Hepatocyte (in vitro differentiated cells): ENCODE results near the gene NUP133. TPM values are rescaled to one million over a fixed set of nuclear protein-coding genes. Genes with fewer than 3 reads are reported as not detected.
A peak's percentile ranks its signal among the peaks of the same experiment; 100 is the strongest.
"Not testable (repeated sequence)": the region's sequence is repeated elsewhere in the genome, so short reads cannot be mapped to it uniquely, and the experiment has no call there.

Experiments used
- DNase-seq: peaks from one replicate; pipeline ENCODE4 v3.0.0-alpha.2; 2016; ENCODE audit warnings: low spot score
- H2AFZ ChIP-seq: fragments of 200-600 bp; sonication (generic); 2 replicates; pipeline ENCODE4 v1.6.0; 2016; ENCODE audit warnings: antibody characterized with exemption, mild to moderate bottlenecking
- H3K27ac ChIP-seq: fragments of 200-600 bp; sonication (generic); 2 replicates; pipeline ENCODE4 v1.5.1; 2016; ENCODE audit warnings: mild to moderate bottlenecking
- H3K27me3 ChIP-seq: fragments of 200-600 bp; sonication (generic); 2 replicates; pipeline ENCODE4 v1.6.1; 2016
- H3K36me3 ChIP-seq: fragments of 200-600 bp; sonication (generic); replicated peaks from 2 replicates; pipeline ENCODE4 v1.5.1; 2016; ENCODE audit warnings: low read depth; ENCODE audit not compliant: insufficient read depth
- H3K4me1 ChIP-seq: fragments of 200-600 bp; sonication (generic); 2 replicates; pipeline ENCODE4 v1.5.1; 2016; ENCODE audit warnings: mild to moderate bottlenecking, moderate library complexity; ENCODE audit not compliant: insufficient read depth
- H3K4me2 ChIP-seq: fragments of 200-600 bp; sonication (generic); 2 replicates; pipeline ENCODE4 v1.6.0; 2016
- H3K4me3 ChIP-seq: fragments of 200-600 bp; sonication (generic); 2 replicates; pipeline ENCODE4 v1.5.1; 2016; ENCODE audit warnings: mild to moderate bottlenecking
- H3K79me2 ChIP-seq: fragments of 200-600 bp; sonication (generic); 2 replicates; pipeline ENCODE4 v1.6.0; 2017; ENCODE audit warnings: mild to moderate bottlenecking
- H3K9me2 ChIP-seq: fragments of 200-600 bp; sonication (generic); replicated peaks from 2 replicates; pipeline ENCODE4 v1.6.0; 2017; ENCODE audit warnings: mild to moderate bottlenecking; ENCODE audit not compliant: insufficient read depth
- H3K9me3 ChIP-seq: fragments of 200-600 bp; sonication (generic); 2 replicates; pipeline ENCODE4 v1.5.1; 2016; ENCODE audit warnings: low read depth, mild to moderate bottlenecking
- H4K20me1 ChIP-seq: fragments of 200-600 bp; sonication (generic); 2 replicates; pipeline ENCODE4 v1.6.0; 2016; ENCODE audit warnings: mild to moderate bottlenecking; ENCODE audit not compliant: insufficient read depth, poor library complexity, severe bottlenecking
- CTCF ChIP-seq: fragments of 200-600 bp; sonication (generic); IDR thresholded peaks from 2 replicates; pipeline ENCODE4 v1.5.1; 2016; ENCODE audit warnings: antibody characterized with exemption, mild to moderate bottlenecking; ENCODE audit not compliant: poor library complexity
- EZH2 ChIP-seq: fragments of 200-600 bp; sonication (generic); IDR thresholded peaks from 2 replicates; pipeline ENCODE4 v1.6.1; 2016; ENCODE audit warnings: antibody characterized with exemption, mild to moderate bottlenecking, borderline replicate concordance
- EZH2phosphoT487 ChIP-seq: fragments of 200-600 bp; sonication (generic); IDR thresholded peaks from one replicate; pipeline ENCODE4 v1.6.1; 2018; ENCODE audit warnings: antibody characterized with exemption, mild to moderate bottlenecking, low read depth, moderate library complexity; ENCODE audit not compliant: unreplicated experiment, severe bottlenecking
- WGBS: methylation state at CpG from one replicate; pipeline ENCODE4 v1.1.6; 2016; ENCODE audit warnings: low lambda C conversion rate; ENCODE audit errors: missing lambda C conversion rate; 5-methylcytosine and 5-hydroxymethylcytosine counted together
- polyA plus RNA-seq: library from polyadenylated mRNA; unstranded; fragments of >200 nt; fragmentation: Nextera tagmentation; extraction: Ambion mirVana; gene quantifications from 2 replicates; pipeline ENCODE4 v1.2.1, GENCODE V29; 2016
- total RNA-seq: library from RNA; depleted of rRNA; stranded (reverse); fragments of >200 nt; gene quantifications from 2 replicates; pipeline ENCODE4 v1.2.3, GENCODE V29; 2014

Gene NUP133
- total and polyA plus RNA-seq, 2 experiments from 2014 or later, result 18.8 to 33.2 TPM

GRCh38 chr1:229514578-229515275, 6.6 kb upstream of the NUP133 start:
- H3K79me2 ChIP-seq, result no peaks in the 10 kb centered on the region
- 43% methylated on average over 8 of the region's 8 CpGs for WGBS
- H3K9me3 ChIP-seq, result no peaks in the 10 kb centered on the region
- no peak overlapping the region for H3K27ac ChIP-seq
- H3K36me3 ChIP-seq, result no peaks in the 10 kb centered on the region
- no peak overlapping the region for H3K4me3 ChIP-seq
- TF ChIP-seq CTCF (peak; percentile 89), EZH2 (no peak)
- H4K20me1 ChIP-seq, result no peaks in the 10 kb centered on the region
- peak; percentile 88 for DNase-seq
- no peaks in the 10 kb centered on the region for H3K4me1 ChIP-seq
- H3K27me3 ChIP-seq, result no peaks in the 10 kb centered on the region
- no peak overlapping the region for H2AFZ ChIP-seq
- H3K9me2 ChIP-seq, result no peaks in the 10 kb centered on the region
- H3K4me2 ChIP-seq, result no peak overlapping the region

- H3K36me3 ChIP-seq, H2AFZ ChIP-seq, H3K4me3 ChIP-seq, H3K27ac ChIP-seq, H3K9me2 ChIP-seq, DNase-seq, H3K27me3 ChIP-seq, H3K9me3 ChIP-seq, H3K4me2 ChIP-seq, H4K20me1 ChIP-seq: not testable (repeated sequence)
- Histone ChIP-seq H3K79me2 (peaks cover 11% of the 10 kb centered on the region), H3K4me1 (peaks cover 16% of the 10 kb centered on the region)
- WGBS, result 93% methylated on average over 6 of the region's 6 CpGs
Observed at GRCh38 chr1:229511625-229512024, 3.5 kb upstream of the NUP133 start.

GRCh38 chr1:229511201-229511600, 3.1 kb upstream of the NUP133 start:
- H3K27ac ChIP-seq, H2AFZ ChIP-seq, DNase-seq, H3K36me3 ChIP-seq, H3K9me2 ChIP-seq, H3K27me3 ChIP-seq, H4K20me1 ChIP-seq, H3K4me2 ChIP-seq, H3K4me3 ChIP-seq, H3K9me3 ChIP-seq: not testable (repeated sequence)
- Histone ChIP-seq H3K4me1 (peaks cover 19% of the 10 kb centered on the region), H3K79me2 (peaks cover 16% of the 10 kb centered on the region)
- WGBS, result 85% methylated on average over 2 of the region's 2 CpGs

GRCh38 chr1:229509576-229509975, 1.4 kb upstream of the NUP133 start:
- Histone ChIP-seq H3K27me3 (no peaks in the 10 kb centered on the region), H3K79me2 (peaks cover 29% of the 10 kb centered on the region), H3K4me3 (no peak overlapping the region), H2AFZ (peak overlapping the region; percentile 32), H3K9me3 (no peaks in the 10 kb centered on the region), H3K36me3 (no peaks in the 10 kb centered on the region), H3K4me2 (peak overlapping the region; percentile 86), H3K4me1 (peaks cover 19% of the 10 kb centered on the region), H3K27ac (peak overlapping the region; percentile 95), H3K9me2 (no peaks in the 10 kb centered on the region), H4K20me1 (peaks cover 3% of the 10 kb centered on the region)
- DNase-seq, result peak; percentile 47
- 50% methylated on average over 2 of the region's 2 CpGs for WGBS
- no peak for TF ChIP-seq CTCF
- TF ChIP-seq EZH2phosphoT487, result no peak
- no peak for TF ChIP-seq EZH2
